Measurements from ENCODE around the gene IP6K3.

IP6K3 gene

DNA sequence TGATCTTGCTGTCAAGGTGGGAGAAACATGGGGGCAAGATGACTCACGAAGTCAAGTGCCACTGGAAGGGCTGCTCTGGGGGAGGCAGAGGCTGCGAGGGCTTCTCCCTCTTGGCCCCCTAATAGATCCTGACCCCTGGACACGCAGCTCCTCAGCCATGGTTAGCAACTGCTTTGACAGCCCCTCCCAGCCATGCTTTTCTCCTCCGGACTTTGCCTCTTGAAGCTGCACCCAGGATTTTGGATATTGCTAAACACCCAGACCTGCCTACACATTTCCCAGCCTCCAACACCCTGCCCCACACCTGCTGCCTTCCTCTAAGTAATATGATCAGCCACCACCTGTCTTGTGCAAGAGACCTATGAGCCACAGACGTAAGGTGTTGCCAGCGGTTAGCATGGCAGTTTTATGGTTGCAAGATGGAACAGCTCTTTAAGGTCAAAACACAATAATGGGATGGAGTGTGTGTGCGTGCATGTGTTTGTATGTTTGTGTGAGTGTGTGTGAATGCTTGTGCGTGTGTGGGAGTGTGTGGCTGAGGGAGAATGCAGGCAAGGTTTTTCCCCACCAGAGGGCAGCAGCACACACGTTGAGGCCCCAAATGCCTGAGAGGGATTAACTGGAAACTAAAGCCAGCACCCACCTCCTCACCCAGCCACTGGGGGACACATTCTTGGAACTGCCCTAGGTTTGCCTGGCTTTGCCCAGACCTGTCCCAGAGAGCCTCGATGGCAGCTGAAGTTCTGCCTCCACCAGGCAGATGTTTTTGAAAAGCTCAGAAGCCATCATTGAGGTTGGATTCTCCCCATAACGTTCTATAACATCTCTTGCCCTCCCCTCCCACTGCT lies 2.5 kb downstream of the IP6K3 start:
- Histone ChIP-seq H3K4me2 (ENCODE audit: low read length) (no peak overlapping the region), H3K4me1 (ENCODE audit: control insufficient read depth, low read length) (no peaks in the 10 kb centered on the region), H3F3A (ENCODE audit: control insufficient read depth, insufficient read depth) (no peaks in the 10 kb centered on the region), H3K9me2 (replicated peaks; ENCODE audit: control insufficient read depth, low read length) (no peaks in the 10 kb centered on the region), H3K79me2 (ENCODE audit: control insufficient read depth, low read length) (no peaks in the 10 kb centered on the region), H3K36me3 (ENCODE audit: control insufficient read depth, low read length) (no peaks in the 10 kb centered on the region), H3K4me3 (ENCODE audit: low read length) (no peak overlapping the region), H3K9me3 (ENCODE audit: control insufficient read depth, insufficient read depth, low read length) (no peaks in the 10 kb centered on the region), H3K27ac (ENCODE audit: low read depth, low read length) (no peak overlapping the region), H3K27me3 (ENCODE audit: control insufficient read depth, low read length) (peaks cover 27% of the 10 kb centered on the region), H4K20me1 (ENCODE audit: control insufficient read depth, insufficient read depth, low read depth, low read length) (no peaks in the 10 kb centered on the region)
- no peak for TF ChIP-seq EZH2phosphoT487 (IDR thresholded peaks at IDR 0.05; ENCODE audit: borderline replicate concordance, low read length)
- TF ChIP-seq, protein P1, sequence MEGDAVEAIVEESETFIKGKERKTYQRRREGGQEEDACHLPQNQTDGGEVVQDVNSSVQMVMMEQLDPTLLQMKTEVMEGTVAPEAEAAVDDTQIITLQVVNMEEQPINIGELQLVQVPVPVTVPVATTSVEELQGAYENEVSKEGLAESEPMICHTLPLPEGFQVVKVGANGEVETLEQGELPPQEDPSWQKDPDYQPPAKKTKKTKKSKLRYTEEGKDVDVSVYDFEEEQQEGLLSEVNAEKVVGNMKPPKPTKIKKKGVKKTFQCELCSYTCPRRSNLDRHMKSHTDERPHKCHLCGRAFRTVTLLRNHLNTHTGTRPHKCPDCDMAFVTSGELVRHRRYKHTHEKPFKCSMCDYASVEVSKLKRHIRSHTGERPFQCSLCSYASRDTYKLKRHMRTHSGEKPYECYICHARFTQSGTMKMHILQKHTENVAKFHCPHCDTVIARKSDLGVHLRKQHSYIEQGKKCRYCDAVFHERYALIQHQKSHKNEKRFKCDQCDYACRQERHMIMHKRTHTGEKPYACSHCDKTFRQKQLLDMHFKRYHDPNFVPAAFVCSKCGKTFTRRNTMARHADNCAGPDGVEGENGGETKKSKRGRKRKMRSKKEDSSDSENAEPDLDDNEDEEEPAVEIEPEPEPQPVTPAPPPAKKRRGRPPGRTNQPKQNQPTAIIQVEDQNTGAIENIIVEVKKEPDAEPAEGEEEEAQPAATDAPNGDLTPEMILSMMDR (IDR thresholded peaks at IDR 0.05; ENCODE audit: low read depth, low read length, poor library complexity, severe bottlenecking), result peak; percentile 98

DNA sequence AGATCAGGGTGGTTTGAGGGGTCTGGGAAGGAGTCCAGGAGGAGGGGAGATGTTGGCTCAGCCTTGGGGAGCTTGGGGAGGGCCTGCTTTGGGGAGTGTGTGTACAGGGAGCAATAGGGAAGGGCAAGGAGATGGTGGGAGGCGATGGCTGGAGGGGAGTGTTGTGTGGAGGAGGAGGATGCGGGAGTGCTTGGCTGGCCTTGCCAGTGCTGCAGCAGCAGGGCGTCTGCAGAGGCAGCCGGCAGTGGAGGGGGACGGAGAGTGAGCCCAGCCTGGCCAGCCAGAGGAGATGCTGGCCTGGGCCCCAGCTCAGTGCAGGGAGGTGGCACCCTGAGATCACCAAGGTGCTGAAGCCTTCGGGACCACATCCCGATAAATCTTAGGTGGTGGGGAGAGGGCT lies 3.9 kb downstream of the IP6K3 start:
- no peak overlapping the region for H3K4me2 ChIP-seq (ENCODE audit: low read length)
- peaks cover 26% of the 10 kb centered on the region for H3K27me3 ChIP-seq (ENCODE audit: control insufficient read depth, low read length)
- no peaks in the 10 kb centered on the region for H3K9me3 ChIP-seq (ENCODE audit: control insufficient read depth, insufficient read depth, low read length)
- H3K27ac ChIP-seq (ENCODE audit: low read depth, low read length), result no peak overlapping the region
- no peaks in the 10 kb centered on the region for H3K36me3 ChIP-seq (ENCODE audit: control insufficient read depth, low read length)
- TF ChIP-seq, protein P1 (IDR thresholded peaks at IDR 0.05; ENCODE audit: low read depth, low read length, poor library complexity, severe bottlenecking), result no peak
- TF ChIP-seq EZH2phosphoT487 (IDR thresholded peaks at IDR 0.05; ENCODE audit: borderline replicate concordance, low read length), result no peak
- H3K79me2 ChIP-seq (ENCODE audit: control insufficient read depth, low read length), result no peaks in the 10 kb centered on the region
- no peaks in the 10 kb centered on the region for H3K4me1 ChIP-seq (ENCODE audit: control insufficient read depth, low read length)
- H3K9me2 ChIP-seq (replicated peaks; ENCODE audit: control insufficient read depth, low read length), result no peaks in the 10 kb centered on the region
- no peaks in the 10 kb centered on the region for H3F3A ChIP-seq (ENCODE audit: control insufficient read depth, insufficient read depth)
- no peak overlapping the region for H3K4me3 ChIP-seq (ENCODE audit: low read length)
- H4K20me1 ChIP-seq (ENCODE audit: control insufficient read depth, insufficient read depth, low read depth, low read length), result no peaks in the 10 kb centered on the region

DNA sequence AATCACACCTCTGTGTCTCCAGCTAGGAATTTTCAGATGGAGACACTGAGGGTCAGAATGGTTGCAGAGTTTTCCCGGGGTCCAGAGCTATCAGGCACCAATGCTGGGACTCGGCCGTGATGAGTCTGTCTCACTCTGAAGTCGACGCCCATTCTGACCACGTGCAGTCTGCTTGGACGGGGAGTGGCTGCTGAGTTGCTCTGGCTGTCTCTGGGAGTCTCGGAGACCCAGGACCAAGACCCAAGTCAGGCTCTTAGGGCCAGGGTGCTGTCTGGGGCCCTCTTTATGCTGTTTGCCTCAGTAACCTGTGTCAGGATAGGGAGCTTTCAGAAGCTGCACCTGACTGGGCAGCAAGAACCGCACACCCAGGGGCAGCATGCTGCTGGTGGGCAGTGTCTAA lies 4.6 kb downstream of the IP6K3 start:
- Histone ChIP-seq H3K27ac (ENCODE audit: low read depth, low read length) (no peak overlapping the region), H3K4me2 (ENCODE audit: low read length) (no peak overlapping the region), H4K20me1 (ENCODE audit: control insufficient read depth, insufficient read depth, low read depth, low read length) (no peaks in the 10 kb centered on the region), H3K36me3 (ENCODE audit: control insufficient read depth, low read length) (no peaks in the 10 kb centered on the region), H3K9me2 (replicated peaks; ENCODE audit: control insufficient read depth, low read length) (no peaks in the 10 kb centered on the region), H3F3A (ENCODE audit: control insufficient read depth, insufficient read depth) (no peaks in the 10 kb centered on the region), H3K79me2 (ENCODE audit: control insufficient read depth, low read length) (no peaks in the 10 kb centered on the region), H3K4me1 (ENCODE audit: control insufficient read depth, low read length) (no peaks in the 10 kb centered on the region), H3K9me3 (ENCODE audit: control insufficient read depth, insufficient read depth, low read length) (no peaks in the 10 kb centered on the region), H3K4me3 (ENCODE audit: low read length) (no peak overlapping the region), H3K27me3 (ENCODE audit: control insufficient read depth, low read length) (peaks cover 26% of the 10 kb centered on the region)
- TF ChIP-seq EZH2phosphoT487 (IDR thresholded peaks at IDR 0.05; ENCODE audit: borderline replicate concordance, low read length), result no peak
- TF ChIP-seq, protein P1 (IDR thresholded peaks at IDR 0.05; ENCODE audit: low read depth, low read length, poor library complexity, severe bottlenecking), result no peak

Measured in DOHH2 (cell line).